KG1 (cell line): ENCODE measurements around the gene XRN2.

Experiments
- DNase-seq: peaks from one replicate; lab custom pipeline; 2025; lab: John Stamatoyannopoulos, UW

The XRN2 gene

DNA sequence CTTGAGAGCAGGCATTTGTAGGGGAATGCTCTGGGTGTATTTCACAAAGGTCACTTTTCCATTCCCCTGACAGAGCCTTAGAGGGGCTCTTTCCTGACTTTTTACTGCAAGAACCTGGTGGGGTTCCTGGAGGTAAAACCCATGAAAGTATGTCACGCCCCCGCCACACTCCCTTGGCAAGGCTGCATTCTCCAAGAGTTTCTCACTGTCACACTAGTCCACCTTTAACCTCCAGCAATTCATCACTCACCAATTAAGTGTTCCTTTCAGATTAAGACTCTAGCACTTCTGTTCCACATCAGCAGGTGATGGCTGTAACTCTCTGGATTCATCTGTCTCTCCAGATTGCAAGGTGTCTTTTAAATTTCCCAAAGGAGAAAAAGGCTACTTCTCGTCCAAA, 126.9 kb downstream of the XRN2 start:
- DNase-seq, result no peak

DNA sequence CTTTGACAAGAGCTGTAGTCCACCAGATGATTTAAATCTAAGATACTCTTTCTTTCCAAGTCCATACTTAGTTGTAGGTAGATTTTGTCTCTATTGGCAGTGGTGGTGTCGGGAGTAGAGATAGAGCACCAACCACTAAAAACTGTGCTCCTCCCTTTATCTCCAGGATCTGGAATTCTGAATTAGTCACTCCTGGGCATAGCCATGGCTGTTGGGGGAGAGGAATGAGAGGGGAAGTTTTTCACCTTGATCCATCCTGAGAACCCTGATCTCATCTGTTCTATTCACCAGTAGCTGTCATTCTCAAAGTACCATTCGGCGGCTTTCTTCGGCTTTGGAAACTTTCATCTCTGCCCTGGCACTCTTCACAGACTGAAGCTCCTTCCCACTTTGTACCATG, 129.8 kb downstream of the XRN2 start:
- no peak for DNase-seq

DNA sequence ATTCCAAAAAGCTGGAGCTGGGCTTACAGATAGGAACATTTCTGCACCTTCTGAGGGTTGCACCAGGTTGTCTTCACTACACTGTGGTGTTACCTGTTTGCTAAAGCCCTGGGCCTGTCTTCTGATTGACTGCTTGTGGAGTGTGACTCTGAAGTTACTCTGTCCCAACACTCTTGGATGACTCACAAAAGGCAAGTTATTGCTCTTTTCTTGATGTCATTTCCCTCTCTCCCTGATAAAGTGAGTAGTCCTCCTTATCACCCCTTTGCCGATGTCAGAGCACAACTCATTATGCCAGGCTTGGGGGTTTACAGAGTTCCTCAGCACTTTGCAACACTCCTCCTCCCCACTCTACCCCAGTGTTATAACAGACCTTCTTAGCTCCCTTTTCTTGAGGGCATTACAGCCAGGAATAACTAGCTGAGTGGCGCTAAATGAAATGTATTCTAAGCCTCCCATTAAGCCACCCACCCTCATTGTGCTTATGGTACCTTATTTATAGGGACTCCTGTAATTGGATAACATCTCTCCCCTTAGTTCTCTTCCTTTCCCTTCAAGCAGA, 130.3 kb downstream of the XRN2 start:
- no peak for DNase-seq

- no peak for DNase-seq
Observed at GRCh38 chr20:21435576-21435975, 132.4 kb downstream of the XRN2 start.

DNA sequence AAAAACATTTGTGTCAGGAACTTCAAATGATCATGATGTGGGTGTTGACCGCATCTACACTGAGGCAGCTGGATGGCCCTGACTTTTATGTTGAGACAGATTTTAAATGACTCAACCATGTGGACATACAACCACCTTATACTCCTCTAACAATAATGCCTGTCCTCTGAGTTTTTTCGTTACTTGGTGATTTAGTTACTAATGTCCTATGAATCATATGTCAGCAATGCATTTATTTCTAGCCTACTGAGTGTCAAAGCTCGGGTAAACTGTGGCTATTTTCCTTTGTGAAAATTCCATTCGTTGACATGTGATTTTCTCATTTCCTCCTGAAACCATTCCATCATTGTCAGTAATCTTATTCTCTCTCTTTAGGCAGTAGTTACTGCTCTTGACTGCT, 133.1 kb downstream of the XRN2 start:
- DNase-seq, result no peak

DNA sequence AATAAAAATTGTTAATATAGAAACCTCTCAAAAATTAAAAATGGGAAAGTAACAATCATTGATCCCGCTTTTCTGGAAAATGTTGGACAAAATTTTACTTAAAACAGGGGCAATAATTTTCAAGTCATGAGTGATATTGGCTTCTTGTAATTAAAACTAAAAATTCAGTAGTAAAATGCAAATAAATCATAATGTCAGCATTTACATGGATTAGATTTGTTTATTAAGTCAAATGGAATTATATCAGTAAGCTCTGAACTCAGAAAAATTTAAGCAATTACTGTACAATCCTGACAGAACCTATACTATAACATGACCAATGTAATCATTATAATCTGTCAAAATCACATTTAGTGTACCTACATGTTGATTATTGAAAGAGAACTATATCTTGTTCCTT, 134.1 kb downstream of the XRN2 start:
- no peak for DNase-seq

DNA sequence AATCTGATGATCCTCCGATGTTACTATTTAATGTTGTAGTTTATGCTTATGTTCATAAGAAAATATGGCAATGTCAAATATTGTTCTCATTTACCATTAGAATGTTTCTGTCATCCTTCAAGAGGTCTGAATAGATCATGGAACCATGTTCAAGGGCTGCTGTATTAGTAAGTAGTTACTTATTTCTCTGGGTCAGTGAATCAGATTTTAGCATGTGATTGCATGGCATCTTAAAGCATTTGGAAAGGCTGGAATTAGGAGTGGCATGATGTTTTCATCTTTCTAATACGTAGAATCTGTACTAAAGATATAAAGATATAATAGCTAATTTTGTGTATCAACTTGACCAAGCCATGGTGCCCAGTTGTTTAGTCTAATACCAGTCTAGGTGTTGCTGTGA, 134.7 kb downstream of the XRN2 start:
- DNase-seq, result no peak
